ENCODE measurements around the gene ICOSLG.
"Not testable (repeated sequence)": the region's sequence is repeated elsewhere in the genome, so short reads cannot be mapped to it uniquely, and the experiment has no call there.

DNA sequence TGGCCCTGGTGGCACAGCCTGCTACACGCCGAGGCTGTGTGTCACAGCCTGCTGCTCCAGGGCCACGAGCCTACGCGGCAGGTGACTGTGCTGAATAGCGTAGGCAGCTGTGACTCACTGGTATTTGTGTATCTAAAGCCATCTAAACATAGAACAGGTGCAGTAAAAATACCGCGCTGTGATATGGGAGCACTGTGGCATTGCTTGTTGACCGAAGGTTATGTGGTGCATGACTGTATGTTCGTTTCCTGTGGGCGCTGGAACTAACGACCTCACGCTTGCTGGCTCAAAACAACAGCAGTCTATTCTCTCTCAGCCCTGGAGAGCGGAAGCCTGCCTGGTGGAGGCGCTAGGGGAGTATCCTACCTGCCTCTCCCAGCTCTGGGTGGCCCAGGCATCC is 3.2 kb upstream of the ICOSLG start:
- TF ChIP-seq, protein P1, sequence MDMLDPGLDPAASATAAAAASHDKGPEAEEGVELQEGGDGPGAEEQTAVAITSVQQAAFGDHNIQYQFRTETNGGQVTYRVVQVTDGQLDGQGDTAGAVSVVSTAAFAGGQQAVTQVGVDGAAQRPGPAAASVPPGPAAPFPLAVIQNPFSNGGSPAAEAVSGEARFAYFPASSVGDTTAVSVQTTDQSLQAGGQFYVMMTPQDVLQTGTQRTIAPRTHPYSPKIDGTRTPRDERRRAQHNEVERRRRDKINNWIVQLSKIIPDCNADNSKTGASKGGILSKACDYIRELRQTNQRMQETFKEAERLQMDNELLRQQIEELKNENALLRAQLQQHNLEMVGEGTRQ (CRISPR knock-in tag; IDR thresholded peaks at IDR 0.05) = not testable (repeated sequence)
- TF ChIP-seq, protein P2, sequence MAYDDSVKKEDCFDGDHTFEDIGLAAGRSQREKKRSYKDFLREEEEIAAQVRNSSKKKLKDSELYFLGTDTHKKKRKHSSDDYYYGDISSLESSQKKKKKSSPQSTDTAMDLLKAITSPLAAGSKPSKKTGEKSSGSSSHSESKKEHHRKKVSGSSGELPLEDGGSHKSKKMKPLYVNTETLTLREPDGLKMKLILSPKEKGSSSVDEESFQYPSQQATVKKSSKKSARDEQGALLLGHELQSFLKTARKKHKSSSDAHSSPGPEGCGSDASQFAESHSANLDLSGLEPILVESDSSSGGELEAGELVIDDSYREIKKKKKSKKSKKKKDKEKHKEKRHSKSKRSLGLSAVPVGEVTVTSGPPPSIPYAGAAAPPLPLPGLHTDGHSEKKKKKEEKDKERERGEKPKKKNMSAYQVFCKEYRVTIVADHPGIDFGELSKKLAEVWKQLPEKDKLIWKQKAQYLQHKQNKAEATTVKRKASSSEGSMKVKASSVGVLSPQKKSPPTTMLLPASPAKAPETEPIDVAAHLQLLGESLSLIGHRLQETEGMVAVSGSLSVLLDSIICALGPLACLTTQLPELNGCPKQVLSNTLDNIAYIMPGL (CRISPR knock-in tag; IDR thresholded peaks at IDR 0.05) = not testable (repeated sequence)
- TF ChIP-seq, protein P3, sequence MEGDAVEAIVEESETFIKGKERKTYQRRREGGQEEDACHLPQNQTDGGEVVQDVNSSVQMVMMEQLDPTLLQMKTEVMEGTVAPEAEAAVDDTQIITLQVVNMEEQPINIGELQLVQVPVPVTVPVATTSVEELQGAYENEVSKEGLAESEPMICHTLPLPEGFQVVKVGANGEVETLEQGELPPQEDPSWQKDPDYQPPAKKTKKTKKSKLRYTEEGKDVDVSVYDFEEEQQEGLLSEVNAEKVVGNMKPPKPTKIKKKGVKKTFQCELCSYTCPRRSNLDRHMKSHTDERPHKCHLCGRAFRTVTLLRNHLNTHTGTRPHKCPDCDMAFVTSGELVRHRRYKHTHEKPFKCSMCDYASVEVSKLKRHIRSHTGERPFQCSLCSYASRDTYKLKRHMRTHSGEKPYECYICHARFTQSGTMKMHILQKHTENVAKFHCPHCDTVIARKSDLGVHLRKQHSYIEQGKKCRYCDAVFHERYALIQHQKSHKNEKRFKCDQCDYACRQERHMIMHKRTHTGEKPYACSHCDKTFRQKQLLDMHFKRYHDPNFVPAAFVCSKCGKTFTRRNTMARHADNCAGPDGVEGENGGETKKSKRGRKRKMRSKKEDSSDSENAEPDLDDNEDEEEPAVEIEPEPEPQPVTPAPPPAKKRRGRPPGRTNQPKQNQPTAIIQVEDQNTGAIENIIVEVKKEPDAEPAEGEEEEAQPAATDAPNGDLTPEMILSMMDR (IDR thresholded peaks at IDR 0.05) = not testable (repeated sequence)
- not testable (repeated sequence) for TF ChIP-seq JAZF1 (CRISPR knock-in tag; IDR thresholded peaks at IDR 0.05); ZNF219 (CRISPR knock-in tag; IDR thresholded peaks at IDR 0.05; ENCODE audit: borderline replicate concordance); TEAD4 (CRISPR knock-in tag; IDR thresholded peaks at IDR 0.05); SMAD3 (CRISPR knock-in tag; IDR thresholded peaks at IDR 0.05; ENCODE audit: borderline replicate concordance); NR2C2 (CRISPR knock-in tag; IDR thresholded peaks at IDR 0.05)
- TF ChIP-seq, protein P4, sequence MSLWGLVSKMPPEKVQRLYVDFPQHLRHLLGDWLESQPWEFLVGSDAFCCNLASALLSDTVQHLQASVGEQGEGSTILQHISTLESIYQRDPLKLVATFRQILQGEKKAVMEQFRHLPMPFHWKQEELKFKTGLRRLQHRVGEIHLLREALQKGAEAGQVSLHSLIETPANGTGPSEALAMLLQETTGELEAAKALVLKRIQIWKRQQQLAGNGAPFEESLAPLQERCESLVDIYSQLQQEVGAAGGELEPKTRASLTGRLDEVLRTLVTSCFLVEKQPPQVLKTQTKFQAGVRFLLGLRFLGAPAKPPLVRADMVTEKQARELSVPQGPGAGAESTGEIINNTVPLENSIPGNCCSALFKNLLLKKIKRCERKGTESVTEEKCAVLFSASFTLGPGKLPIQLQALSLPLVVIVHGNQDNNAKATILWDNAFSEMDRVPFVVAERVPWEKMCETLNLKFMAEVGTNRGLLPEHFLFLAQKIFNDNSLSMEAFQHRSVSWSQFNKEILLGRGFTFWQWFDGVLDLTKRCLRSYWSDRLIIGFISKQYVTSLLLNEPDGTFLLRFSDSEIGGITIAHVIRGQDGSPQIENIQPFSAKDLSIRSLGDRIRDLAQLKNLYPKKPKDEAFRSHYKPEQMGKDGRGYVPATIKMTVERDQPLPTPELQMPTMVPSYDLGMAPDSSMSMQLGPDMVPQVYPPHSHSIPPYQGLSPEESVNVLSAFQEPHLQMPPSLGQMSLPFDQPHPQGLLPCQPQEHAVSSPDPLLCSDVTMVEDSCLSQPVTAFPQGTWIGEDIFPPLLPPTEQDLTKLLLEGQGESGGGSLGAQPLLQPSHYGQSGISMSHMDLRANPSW (CRISPR knock-in tag; conservative IDR thresholded peaks at IDR 0.05; ENCODE audit: low read depth) = not testable (repeated sequence)

Measured in WTC11 (cell line).